SKM-1 treated with dmso at 0.1 percent for 144 hours (cell line): ENCODE measurements around the gene GSTCD.
A peak's percentile ranks its signal among the peaks of the same experiment; 100 is the strongest.
"Not testable (repeated sequence)": the region's sequence is repeated elsewhere in the genome, so short reads cannot be mapped to it uniquely, and the experiment has no call there.

Experiments used
- DNase-seq: peaks from one replicate; lab custom pipeline; 2025; ENCODE audit not compliant: unreplicated experiment; lab: John Stamatoyannopoulos, UW

GSTCD gene, protein sequence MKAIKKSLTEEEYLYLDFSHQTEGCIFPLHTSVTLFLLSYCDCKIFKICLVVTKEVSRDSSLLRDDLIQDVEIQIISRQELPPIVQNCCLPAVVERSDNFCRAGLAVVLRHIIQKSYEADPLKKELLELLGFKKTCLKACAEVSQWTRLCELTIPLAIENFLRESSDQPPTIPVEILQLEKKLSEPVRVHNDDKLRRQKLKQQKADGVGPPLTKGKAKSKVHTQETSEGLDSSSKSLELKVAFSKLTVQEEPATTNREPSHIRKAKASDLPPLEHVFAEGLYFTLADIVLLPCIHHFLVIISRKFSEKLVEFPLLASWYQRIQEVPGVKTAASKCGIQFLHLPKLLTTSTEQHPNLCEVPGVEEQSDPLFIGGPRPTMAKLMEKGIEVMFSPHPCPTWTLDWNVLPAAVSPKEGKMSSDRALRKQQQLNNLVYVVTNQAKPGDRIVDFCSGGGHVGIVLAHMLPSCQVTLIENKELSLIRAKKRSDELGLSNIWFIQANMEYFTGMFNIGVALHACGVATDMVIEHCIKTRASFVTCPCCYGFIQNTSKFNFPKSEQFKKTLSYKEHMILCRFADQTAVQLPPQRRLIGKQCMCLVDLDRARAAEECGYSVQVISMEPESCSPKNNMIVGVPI

DNA sequence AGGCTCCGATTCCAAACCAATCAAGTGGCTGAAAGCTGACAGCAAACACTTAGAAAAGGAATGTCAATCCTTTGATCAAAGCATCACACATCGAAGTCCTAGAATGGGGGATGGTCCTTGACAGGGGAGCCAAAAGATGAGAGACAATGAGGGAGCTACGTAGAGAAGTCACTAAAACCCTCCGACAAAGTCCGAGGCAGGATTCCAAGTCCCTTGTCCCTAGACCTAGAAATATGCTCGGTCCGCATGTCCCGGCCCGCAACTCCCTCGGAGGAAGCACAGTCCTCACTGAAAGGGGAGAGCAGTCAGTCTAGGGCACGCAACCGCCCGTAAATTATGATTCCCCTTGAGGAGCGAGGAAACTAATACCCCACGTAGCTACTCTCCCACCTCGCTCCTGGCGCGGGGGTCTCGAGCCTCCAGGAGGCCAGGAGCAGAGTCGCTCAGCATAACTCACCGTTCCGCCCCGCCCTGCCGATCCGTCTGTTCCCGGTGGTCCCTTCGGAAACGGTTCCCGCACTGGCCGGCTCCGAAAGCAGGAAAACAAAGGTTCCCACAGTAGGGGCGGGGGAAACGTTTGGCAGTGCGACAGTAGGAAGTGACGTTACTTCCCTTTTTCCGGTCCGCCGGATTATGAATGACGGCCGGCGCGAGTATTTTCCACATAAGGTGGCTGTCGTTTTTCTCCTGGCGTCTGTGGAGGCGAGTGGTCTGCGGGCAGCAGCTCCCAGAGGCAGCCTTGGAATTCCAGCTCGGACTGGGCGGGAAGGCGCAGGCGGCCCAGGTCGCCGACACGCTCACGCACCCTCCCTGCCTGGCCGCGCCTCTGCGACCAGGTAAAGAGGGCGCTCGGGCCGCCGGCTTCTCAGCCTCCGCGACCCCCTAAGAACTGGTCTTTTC is at the start of gene GSTCD, which contains the start of gene INTS12:
GSTCD (plus strand) TSS at position 604 of the 900 bp plus-strand sequence. CDS start 8,830 bp downstream, outside the sequence.
INTS12 (minus strand) TSS at position 509 of the 900 bp plus-strand sequence. CDS start 8,684 bp downstream, outside the sequence.
- DNase-seq = peak; percentile 88

DNA sequence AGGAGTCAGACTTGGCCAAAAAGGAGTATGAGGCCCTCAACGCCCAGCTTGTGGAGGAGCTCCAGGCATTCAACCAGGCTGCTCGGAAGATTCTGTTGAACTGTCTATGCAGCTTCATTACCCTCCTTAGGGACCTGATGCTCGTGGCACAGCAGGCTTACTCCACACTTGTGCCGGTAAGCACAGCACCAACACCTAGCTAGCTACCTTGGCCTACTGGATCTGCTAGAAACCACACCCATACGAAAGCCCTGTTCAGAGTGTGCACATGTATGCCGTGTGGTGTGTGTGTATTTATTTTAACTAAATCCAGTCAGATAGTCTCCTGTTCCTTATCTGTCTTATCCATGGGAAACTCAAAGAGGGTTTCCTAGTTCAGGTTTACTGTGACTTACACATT is 49.4 kb upstream of the GSTCD start:
- no peak for DNase-seq

DNA sequence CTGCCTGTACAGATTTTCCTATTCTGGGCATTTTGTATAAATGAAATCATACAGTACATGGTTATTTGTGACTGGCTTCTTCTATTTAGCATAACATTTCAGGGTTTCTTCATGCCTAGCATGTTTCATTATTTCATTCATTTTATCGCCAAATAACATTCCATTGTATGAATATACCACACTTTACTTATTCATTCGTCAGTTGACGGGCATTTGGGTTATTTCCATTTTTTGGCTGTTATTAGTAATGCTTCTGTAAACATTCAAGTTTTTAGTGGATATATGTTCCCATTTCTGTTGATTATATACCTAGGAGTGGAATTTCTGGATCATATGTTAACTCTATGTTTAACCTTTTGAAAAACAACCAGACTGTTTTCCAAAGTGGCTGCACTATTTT is 47.6 kb upstream of the GSTCD start:
- no peak for DNase-seq

DNA sequence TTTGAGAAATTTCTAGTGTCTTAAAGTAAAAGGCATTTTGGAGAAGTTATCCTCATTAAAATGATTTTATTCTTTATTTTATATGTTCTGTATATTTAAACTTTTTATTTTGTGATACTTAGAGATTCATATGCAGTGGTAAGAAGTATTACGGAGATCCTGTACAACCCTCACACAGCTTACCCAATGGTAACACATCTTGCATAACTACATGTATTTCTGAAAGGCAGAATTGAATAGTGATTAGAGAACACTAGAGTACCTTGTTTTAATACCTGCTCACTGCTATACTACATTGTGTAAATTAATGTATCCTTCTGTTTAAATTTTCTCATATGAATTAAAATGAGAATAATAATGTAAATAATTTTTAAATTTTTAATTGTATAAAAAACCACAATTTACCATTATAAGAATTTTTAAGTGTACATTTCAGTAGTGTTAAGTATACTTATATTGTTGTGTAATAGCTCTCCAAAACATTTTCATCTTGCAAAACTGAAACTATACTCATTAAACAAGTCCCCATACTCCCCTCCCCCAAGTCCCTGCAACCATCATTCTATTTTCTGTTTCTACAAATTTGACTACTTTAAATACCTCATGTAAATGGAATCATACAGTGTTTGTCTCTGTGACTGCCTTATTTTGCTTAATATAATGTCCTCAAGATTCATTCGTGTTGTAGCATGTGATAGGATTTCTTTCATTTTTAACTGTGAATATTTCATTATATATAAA is 45.5 kb upstream of the GSTCD start:
- no peak for DNase-seq

DNA sequence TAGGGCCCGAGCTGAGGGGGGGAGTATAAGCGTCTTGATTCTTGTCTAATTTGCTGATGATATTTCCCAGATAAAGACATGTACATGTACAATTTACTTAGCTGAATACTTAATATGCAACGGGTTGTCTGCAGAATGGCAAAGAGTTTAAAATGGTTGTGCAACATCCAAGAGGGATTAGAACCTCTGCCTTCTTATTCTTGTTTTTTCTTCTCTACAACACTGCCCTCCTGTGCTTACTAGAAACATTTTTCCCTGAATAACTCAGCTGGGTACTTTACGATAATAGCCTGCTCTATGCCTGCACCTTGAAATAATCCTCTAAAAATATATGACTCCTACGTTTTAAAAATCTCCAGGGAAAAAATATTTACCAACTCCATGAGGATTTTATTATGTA is 41.9 kb upstream of the GSTCD start:
- DNase-seq = peak; percentile 3

DNA sequence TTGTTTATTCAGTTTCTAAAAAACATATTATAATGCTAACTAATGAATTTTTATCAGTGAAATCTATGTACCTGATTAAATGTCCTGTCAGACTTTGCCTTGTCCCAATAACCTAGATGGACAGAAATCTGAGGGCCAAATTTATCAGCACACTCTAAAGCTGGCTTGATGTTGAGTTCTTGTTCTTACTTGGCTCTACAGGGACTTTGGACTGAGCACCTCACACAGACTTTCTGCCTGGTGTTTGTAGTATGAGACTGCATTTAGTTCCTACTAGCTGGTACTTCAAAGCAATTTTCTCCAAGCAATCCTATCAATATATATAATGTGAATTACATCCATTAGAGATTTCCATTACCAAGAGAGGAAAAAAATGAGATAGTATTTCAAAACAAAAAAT is 37.9 kb upstream of the GSTCD start:
- no peak for DNase-seq

DNA sequence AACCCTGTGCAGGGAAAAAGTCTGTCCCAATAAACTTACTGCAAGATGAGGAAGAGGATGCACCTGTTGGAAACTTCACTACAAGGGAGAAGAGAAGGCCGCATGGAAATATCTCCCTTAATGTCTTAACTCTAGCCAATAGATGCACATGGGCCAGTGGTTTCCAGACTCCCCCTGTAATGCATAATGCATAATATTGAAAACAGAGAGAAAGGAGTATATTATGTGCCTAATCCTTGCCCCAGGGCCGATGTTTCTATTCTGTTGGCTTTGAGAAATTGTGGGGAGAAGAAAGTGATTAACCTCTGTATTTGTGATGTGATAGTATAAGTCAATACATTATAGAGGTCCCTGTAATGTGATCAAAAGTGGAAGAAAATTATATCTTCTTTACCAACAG is 37.3 kb upstream of the GSTCD start:
- DNase-seq = no peak

DNA sequence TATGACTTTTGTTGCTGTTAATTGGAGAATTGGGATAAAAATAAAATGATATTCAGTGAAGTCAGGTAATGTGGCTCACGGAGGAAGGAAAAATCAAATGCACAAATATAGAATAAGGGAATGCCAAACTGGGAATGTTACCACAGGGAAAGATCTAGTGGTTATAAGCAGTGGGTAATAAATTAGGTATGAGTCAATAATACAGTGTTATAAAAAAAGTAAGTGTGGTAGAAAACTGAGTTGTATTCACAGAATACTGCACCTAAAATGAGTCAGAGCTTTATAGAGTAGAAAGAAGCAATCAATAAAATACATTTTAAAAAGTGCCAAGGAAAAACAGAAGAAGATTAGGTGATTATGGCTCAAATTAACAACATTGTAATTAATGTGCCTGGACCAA is 34.6 kb upstream of the GSTCD start:
- no peak for DNase-seq

DNA sequence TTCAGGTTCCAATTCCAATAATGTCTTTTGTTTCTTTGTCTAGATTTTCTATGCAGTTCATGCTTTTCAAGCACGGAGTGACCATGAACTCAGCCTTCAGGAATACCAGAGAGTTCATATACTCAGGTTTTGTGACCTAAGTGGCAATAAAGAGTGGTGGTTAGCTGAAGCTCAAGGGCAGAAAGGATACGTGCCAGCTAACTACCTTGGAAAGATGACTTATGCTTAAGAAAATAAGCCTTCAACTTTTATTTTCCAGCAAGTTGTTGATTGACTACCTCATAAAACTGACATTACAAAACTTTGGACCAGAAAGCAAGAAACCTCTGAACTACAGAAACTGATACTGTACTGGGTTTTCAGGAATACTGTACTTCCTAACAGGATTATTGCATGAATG is 30.9 kb upstream of the GSTCD start:
- no peak for DNase-seq

DNA sequence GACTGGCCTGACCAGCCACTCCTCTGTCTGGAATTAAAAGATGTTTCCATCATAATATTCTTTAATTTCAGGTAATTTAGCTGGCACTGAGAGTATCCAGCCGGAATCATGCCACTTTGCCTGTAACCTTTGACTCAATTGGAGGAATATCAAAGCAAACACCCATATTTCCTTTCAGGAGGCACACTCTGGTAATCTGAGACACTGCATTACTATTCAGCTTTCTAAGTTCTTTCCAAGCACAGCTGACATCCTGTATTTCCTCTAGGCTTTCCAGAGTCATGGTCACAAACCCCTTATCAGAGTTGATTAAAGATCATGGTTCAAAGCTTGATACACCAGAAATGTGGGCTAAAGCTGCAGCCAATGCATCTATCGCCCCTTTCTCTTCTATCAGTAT is 29.4 kb upstream of the GSTCD start:
- no peak for DNase-seq

DNA sequence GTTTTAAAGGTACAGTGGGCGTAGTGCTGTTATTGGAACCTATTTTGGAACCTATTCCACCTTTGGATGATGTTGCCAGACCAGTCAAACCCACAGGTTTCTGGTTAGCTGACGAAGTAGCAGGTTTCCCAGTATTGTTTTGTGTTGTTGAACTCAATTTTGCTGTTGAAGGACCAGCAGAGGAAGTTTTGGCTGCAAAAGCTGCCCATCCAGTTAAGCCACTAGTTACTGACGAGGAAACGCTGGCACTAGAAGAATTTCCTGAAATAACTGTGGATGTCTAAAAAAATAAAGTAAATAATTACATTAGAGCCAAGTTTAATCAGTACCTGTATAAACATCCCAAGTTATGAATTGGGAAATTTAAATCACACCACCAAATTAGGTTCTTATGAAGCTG is 25.5 kb upstream of the GSTCD start:
- DNase-seq = no peak

DNA sequence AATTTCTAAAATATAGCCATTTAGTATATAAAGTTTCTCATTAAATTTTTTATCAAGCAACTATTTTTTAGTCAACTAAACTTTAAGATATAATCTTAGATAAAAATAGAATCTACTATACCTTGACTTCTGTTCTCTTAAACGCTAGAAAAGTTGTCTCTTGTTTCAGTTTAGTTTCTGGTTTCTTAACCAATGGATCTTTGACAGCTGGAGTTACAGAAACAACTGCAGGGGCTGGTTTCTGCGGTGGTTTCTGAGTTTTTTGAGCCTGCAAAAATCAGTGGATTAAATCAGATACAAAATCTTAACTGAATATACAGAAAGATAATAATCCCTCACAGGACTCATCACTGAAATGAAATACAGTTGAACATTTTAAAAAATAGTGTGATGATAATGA is 22.0 kb upstream of the GSTCD start:
- no peak for DNase-seq

DNA sequence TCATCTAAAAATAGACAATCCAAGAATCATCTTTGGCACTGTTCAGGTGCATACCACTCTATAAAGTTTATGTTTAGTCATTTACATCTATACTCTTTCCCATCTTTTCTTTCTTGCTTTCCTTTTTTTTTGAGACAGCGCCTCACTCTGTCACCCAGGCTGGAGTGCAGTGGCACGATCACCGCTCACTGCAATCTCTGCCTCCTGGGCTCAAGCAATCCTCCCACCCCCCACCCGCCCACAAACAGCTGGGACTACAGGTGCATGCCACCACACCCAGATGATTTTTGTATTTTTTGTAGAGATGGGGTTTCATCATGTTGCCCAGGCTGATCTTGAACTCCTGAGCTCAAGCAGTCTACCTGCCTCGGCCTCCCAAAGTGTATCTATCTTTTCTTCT is 13.8 kb upstream of the GSTCD start:
- DNase-seq = not testable (repeated sequence)

DNA sequence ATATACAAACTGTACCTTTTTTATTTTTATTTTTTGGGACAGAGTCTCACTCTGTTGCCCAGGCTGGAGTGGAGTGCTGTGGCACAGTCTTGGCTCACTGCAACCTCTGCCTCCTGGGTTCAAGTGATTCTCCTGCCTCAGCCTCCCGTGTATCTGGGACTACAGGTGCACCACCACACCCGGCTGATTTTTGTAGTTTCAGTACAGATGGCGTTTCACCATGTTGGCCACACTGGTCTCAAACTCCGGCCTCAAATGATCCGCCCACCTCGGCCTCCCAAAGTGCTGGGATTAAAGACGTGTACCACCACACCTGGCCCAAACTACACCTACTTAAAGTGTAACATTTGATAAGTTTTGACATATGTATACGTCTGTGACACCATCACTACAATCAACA is 12.8 kb upstream of the GSTCD start:
- not testable (repeated sequence) for DNase-seq

DNA sequence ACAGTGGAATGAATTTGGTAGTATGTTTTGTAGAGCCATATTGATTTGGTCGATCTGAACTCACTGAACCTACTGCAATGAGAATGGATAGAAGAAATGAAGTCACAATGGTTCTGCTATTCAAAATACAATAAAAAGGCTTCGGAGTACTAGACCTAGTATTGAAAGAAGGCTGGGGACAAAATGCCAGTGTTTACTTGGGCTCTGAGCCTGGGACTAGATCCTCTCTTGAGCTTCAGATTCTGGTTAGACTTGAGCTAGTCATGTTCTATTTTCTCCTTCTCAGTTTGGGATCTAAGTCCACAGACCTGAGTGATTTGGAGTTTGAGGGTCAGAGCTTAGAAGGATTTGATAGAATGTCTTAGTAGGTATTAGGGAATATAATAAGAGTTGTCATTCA is 10.0 kb upstream of the GSTCD start:
- DNase-seq = no peak

DNA sequence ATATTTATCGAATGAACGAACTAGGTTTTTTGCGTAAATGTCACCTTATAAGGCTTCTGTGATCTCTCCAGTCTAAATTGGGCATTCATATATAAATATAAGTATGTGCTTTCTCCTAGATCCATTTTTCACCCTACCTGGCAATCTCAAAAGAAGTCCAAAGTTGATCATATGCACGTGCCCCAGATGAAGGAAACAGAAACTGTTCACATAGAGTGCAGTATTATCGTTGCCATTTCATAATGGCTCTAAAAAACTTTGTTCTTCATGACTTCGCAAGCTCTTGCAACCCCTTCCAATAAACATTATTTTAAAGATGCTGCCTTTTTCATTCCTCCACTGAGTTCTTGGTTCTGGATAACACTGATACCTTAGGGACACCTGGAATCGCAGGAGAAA is 803 bp upstream of the GSTCD start:
- no peak for DNase-seq

DNA sequence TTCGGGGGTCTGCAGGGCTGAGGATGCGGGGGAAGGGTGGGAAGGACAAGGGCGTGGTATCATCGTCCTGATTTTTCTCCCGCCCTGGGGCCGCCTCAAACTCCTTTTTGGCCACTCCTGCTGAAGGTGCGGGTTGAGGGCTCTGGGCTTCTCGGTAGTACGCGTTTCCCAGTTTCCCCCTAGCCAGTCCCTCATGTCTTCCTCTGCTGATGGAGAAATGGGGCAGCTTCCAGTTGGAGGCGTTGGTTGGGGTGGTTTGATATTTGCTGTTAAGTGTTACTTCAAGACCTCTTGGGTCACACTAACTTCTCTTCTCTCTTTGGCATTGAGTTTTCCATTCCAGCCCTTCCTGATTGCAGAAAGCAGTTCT is 482 bp downstream of the GSTCD start:
- DNase-seq = peak; percentile 16

DNA sequence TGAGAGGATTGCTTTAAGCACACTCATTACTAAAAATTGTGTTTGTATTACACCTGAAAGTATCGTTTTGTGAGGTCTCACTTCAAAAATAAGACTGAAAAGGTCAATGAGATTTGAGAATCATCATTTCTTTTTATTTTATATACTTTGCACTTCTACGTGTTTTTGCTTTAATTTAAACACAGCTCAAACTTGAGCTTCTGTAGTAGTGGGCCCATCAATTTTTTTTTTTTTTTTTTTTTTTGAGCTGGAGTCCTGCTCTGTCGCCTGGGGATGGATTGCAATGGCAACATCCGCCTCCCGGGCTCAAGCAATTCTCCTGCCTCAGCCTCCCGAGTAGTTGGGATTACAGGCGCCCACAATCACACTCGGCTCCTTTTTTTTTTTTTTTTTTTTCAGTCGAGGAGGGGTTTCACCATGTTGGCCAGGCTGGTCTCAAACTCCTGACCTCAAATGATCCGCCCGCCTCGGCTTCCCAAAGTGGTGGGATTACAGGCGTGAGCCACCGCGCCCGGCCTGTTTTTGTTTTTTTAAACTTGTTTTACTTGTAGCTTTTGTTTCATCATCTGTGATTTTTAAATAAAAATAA is 1.5 kb downstream of the GSTCD start:
- no peak for DNase-seq

DNA sequence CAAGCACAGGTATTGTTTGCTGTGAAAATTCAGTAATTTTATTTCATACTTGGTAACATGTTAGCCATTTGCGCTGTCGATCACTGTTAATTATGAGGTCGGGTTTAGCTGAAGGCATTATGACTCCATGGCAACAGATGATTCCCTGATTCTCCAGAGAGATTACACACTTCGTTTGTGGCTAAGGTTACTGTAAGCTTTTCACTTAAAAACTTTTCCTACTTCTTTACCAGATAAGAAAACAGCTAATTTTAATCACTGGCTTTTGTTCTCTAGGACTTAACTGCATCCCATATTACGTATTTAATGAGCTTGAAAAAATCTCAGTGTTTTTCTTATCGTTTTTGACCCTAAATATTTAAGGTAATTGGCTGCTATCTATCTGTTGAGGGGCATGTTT is 2.1 kb downstream of the GSTCD start:
- no peak for DNase-seq

DNA sequence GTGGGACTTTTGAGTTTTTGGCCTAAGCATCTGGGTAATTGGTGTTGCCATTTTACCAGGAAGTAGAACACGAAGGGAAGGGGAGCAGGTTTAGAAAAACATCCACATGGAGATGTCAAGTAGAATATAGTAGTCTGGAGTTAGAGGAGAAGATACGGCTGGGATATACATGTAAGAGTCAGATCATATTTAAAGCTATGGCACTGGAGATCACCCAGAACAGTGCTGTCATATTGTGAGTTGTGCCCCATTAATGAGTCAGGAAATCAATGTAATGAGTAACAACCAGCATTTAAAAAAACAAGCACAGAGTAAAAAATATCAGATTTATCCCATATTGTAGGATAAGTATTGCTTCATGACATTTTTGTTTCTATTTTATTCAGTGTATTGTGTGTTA is 4.2 kb downstream of the GSTCD start:
- DNase-seq = no peak
